DND-41 (cell line): ENCODE data around the gene POLG2.

Experiments
- ATAC-seq: fragments of 200-7000 bp; cut with Tn5 transposase; 3 replicates; pipeline ENCODE4 v1.9.1; 2021; ENCODE audit warnings: low read depth; ENCODE audit not compliant: insufficient read depth
- DNase-seq: peaks from one replicate; pipeline ENCODE4 v3.0.0-alpha.2; 2020
- H2AFZ ChIP-seq: 2 replicates; pipeline ENCODE4 v1.6.0; 2012; ENCODE audit warnings: low read depth, low read length
- H3K27ac ChIP-seq: 2 replicates; pipeline ENCODE4 v1.5.1; 2012; ENCODE audit warnings: low read length, inconsistent platforms
- H3K27me3 ChIP-seq: fragments of 200-600 bp; sonication (generic); 2 replicates; pipeline ENCODE4 v1.6.0; 2012; ENCODE audit warnings: low read length, mild to moderate bottlenecking, inconsistent platforms; ENCODE audit not compliant: insufficient read depth, poor library complexity
- H3K36me3 ChIP-seq: 2 replicates; pipeline ENCODE4 v1.5.1; 2012; ENCODE audit warnings: low read length, inconsistent platforms; ENCODE audit not compliant: insufficient read depth
- H3K4me1 ChIP-seq: 2 replicates; pipeline ENCODE4 v1.5.1; 2012; ENCODE audit warnings: mild to moderate bottlenecking, low read length; ENCODE audit not compliant: insufficient read depth
- H3K4me2 ChIP-seq: 2 replicates; pipeline ENCODE4 v1.6.0; 2012; ENCODE audit warnings: mild to moderate bottlenecking, moderate library complexity, low read length, inconsistent platforms; ENCODE audit not compliant: insufficient read depth
- H3K4me3 ChIP-seq, 2 experiments: fragments of 200-600 bp in 1 of 2; shearing (Covaris generic) in 1 of 2; 2 replicates each; pipeline ENCODE4 v1.5.1; 2012 to 2016; ENCODE audit warnings: inconsistent platforms in 2 of 2, low read length in 2 of 2, mild to moderate bottlenecking in 2 of 2, low read depth in 1 of 2, moderate library complexity in 1 of 2
- H3K79me2 ChIP-seq: 2 replicates; pipeline ENCODE4 v1.6.0; 2012; ENCODE audit warnings: low read length, inconsistent platforms; ENCODE audit not compliant: insufficient read depth
- H3K9ac ChIP-seq: 2 replicates; pipeline ENCODE4 v1.6.0; 2012; ENCODE audit warnings: low read depth, mild to moderate bottlenecking, inconsistent platforms, low read length, moderate library complexity
- H3K9me3 ChIP-seq: 2 replicates; pipeline ENCODE4 v1.5.1; 2012; ENCODE audit warnings: low read length, moderate library complexity, mild to moderate bottlenecking, inconsistent platforms; ENCODE audit not compliant: insufficient read depth, severe bottlenecking
- H4K20me1 ChIP-seq: 2 replicates; pipeline ENCODE4 v1.6.0; 2012; ENCODE audit warnings: low read length; ENCODE audit not compliant: insufficient read depth
- EZH2 ChIP-seq: IDR thresholded peaks from 3 replicates; pipeline ENCODE4 v1.6.1; 2012; ENCODE audit warnings: borderline replicate concordance, low read depth, mild to moderate bottlenecking, moderate library complexity, low read length, inconsistent platforms; ENCODE audit not compliant: severe bottlenecking
- TF ChIP-seq, protein P1 (sequence below): IDR thresholded peaks from 2 replicates; pipeline ENCODE4 v1.5.1; 2012; ENCODE audit warnings: borderline replicate concordance, low read length, moderate library complexity, mild to moderate bottlenecking; ENCODE audit not compliant: poor library complexity, severe bottlenecking; ENCODE audit errors: extremely low read depth

The POLG2 gene

DNA sequence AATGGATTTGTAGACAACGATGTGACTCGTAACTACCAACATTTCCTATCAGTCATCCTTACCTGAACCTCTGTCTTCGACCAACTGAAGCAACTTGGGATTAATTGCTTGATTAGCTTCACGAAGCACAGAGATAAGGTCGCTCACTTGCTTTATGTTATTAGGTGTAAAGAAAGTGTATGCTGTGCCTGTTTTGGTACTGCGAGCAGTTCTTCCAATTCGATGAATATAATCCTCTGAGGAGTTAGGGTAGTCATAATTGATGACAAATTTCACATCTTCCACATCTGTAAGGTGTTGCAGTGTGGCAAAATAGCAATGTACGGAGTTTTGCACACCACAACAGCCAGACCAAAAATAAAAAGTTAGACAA lies 3.6 kb upstream of the POLG2 start:
- Histone ChIP-seq H3K4me2 (peak overlapping the region; percentile 77), H3K9ac (no peak overlapping the region), H4K20me1 (peaks cover 70% of the 10 kb centered on the region), H3K9me3 (no peaks in the 10 kb centered on the region), H2AFZ (no peak overlapping the region), H3K36me3 (peaks cover 71% of the 10 kb centered on the region), H3K4me1 (peaks cover 88% of the 10 kb centered on the region), H3K4me3 (no peak overlapping the region; a peak in 1 of 4 replicates), H3K27ac (no peak overlapping the region), H3K79me2 (peaks cover 76% of the 10 kb centered on the region), H3K27me3 (no peaks in the 10 kb centered on the region)
- TF ChIP-seq EZH2 = no peak
- TF ChIP-seq, protein P1, sequence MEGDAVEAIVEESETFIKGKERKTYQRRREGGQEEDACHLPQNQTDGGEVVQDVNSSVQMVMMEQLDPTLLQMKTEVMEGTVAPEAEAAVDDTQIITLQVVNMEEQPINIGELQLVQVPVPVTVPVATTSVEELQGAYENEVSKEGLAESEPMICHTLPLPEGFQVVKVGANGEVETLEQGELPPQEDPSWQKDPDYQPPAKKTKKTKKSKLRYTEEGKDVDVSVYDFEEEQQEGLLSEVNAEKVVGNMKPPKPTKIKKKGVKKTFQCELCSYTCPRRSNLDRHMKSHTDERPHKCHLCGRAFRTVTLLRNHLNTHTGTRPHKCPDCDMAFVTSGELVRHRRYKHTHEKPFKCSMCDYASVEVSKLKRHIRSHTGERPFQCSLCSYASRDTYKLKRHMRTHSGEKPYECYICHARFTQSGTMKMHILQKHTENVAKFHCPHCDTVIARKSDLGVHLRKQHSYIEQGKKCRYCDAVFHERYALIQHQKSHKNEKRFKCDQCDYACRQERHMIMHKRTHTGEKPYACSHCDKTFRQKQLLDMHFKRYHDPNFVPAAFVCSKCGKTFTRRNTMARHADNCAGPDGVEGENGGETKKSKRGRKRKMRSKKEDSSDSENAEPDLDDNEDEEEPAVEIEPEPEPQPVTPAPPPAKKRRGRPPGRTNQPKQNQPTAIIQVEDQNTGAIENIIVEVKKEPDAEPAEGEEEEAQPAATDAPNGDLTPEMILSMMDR = no peak
- DNase-seq = no peak
- no peak for ATAC-seq

DNA sequence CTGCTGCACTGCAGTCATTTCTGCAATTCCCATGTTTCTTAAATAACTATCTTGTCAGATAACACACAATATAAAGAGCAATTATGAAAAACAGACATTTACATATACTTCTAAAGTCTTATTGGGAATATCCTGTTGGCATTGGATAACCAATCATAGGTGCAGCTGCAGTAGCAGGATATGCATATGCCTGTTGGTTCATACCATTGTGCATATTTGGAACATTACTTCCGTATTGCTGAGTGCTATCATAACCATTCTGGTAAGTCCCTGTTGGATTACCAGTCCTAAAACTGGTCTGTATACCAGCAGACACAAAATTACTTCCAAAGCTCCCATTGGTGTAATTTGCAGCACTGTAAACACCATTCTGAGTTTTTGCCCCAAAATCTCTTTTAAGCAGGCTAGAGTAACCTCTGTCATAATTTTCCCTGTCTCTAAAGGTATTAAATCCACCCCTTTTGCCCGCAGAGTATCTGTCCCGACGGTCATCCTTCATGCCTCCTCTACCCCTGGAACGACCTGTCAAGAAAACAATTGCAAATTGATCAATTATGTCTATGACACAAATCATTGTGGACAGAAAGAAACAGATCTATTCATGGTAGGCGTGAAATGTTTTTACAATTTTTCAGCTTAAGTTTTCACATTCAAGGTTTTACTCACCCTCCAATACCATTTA lies 3.1 kb upstream of the POLG2 start:
- Histone ChIP-seq H3K9ac (no peak overlapping the region), H3K4me1 (peaks cover 92% of the 10 kb centered on the region), H4K20me1 (peaks cover 66% of the 10 kb centered on the region), H3K36me3 (peaks cover 67% of the 10 kb centered on the region), H3K79me2 (peaks cover 76% of the 10 kb centered on the region), H3K4me2 (peak overlapping the region; percentile 77), H3K27ac (no peak overlapping the region), H3K9me3 (no peaks in the 10 kb centered on the region), H3K4me3 (no peak overlapping the region; a peak in 1 of 4 replicates), H3K27me3 (no peaks in the 10 kb centered on the region), H2AFZ (no peak overlapping the region)
- no peak for DNase-seq
- no peak for ATAC-seq
- TF ChIP-seq EZH2 = no peak
- TF ChIP-seq, protein P1 = no peak

DNA sequence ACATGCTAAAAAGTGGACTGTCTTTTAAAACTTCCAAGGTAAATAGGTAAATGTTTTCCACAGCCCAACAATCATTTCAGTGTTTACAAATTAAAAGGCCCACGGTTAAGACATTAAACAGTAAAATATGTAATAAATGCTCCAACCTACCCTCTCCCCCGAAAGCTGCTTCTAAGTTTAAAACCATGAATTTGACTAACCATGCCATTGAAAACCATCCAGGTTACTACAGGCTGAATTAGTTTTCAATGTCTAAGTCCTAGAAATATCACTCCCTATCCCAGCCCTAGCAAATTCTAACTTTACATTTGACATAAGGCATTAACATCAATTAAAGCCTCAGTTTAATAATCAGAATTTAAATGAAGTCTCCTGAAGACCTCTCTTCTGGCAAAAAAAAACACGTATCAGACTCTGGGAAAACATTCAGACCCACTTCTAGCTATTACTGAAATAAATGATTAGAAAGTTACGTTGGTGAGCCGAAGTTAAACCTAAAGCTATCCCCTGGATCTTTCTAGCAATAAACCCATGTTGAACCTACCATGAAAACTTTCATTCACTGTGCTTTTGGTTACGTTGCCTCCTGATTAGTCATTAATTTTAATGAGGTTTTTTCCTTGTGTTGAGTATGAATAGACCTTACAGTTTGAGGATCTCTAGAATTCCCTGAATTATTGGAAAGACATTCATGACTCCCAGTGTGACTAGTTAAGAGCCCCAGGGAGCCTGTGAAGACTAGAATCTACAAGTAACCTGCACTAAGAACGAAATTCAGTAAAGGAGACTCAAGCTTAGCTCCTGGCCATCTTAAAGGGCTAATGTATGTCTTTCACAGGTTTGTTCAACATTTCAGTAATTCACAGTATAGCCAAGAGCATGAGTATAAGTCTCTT lies 1.7 kb upstream of the POLG2 start:
- Histone ChIP-seq H4K20me1 (peaks cover 53% of the 10 kb centered on the region), H3K9me3 (no peaks in the 10 kb centered on the region), H3K9ac (peak overlapping the region; percentile 72), H3K27ac (0 out of 2 replicates have a peak overlapping the region, but pooled peaks have one; percentile 16), H3K4me1 (peaks cover 92% of the 10 kb centered on the region), H2AFZ (no peak overlapping the region), H3K27me3 (no peaks in the 10 kb centered on the region), H3K4me3 (peak overlapping the region in 1 of 2 experiments; percentile 71; a peak in 1 of 4 replicates), H3K4me2 (peak overlapping the region; percentile 77), H3K79me2 (peaks cover 74% of the 10 kb centered on the region), H3K36me3 (peaks cover 53% of the 10 kb centered on the region)
- no peak for TF ChIP-seq EZH2
- TF ChIP-seq, protein P1 = no peak
- DNase-seq (no peak), ATAC-seq (no peak)
